GM12878 (cell line): ENCODE measurements around the gene SIGMAR1. TPM values are rescaled to one million over a fixed set of nuclear protein-coding genes. Genes with fewer than 3 reads are reported as not detected.

ENCODE experiments used
- ATF3 ChIP-seq: IDR thresholded peaks from 2 replicates; pipeline ENCODE4 v1.6.1; 2011; ENCODE audit warnings: low read depth, mild to moderate bottlenecking, low read length, moderate library complexity, borderline replicate concordance; ENCODE audit errors: extremely low read depth
- CTCF ChIP-seq, 3 experiments: IDR thresholded peaks in 2 of 3; conservative IDR thresholded peaks in 1 of 3; 2 replicates each; pipeline ENCODE4 v1.5.1; 2011; ENCODE audit warnings: low read depth in 3 of 3, low read length in 3 of 3, mild to moderate bottlenecking in 3 of 3, control low read depth in 2 of 3, moderate library complexity in 2 of 3, inconsistent platforms in 1 of 3, mixed read lengths in 1 of 3; ENCODE audit not compliant: control insufficient read depth in 2 of 3, insufficient read depth in 1 of 3; ENCODE audit errors: extremely low read depth in 1 of 3
- CUX1 ChIP-seq: IDR thresholded peaks from 2 replicates; pipeline ENCODE4 v1.6.1; 2012; ENCODE audit warnings: improper control_type of control experiment, low read depth, low read length; ENCODE audit not compliant: insufficient replicate concordance
- EP300 ChIP-seq, 2 experiments: fragments of 150-350 bp in 1 of 2; IDR thresholded peaks; 2 replicates each; pipeline ENCODE4 v1.6.1; 2011 to 2012; ENCODE audit warnings: low read depth in 2 of 2, low read length in 2 of 2, borderline replicate concordance in 1 of 2, improper control_type of control experiment in 1 of 2, inconsistent platforms in 1 of 2; ENCODE audit not compliant: control insufficient read depth in 1 of 2
- ZBED1 ChIP-seq: IDR thresholded peaks from 2 replicates; pipeline ENCODE4 v1.6.1; 2016; ENCODE audit warnings: borderline replicate concordance
- polyA plus RNA-seq, 11 experiments: library from polyadenylated mRNA; depleted of rRNA in 4 of 11; unstranded in 6 of 11; stranded (reverse) in 5 of 11; fragments of >200 nt; fragmentation: Nextera tagmentation in 4 of 11; fragmentation: Illumina TruSeq in 1 of 11; extraction: Ambion mirVana in 4 of 11; extraction: Trizol in 1 of 11; gene quantifications; 1 replicate in 1 of 11; 2 replicates in 10 of 11; pipeline versions ENCODE4 v1.2.1 to v1.2.3, GENCODE V29; 2011 to 2016; ENCODE audit warnings: inconsistent platforms in 2 of 11, missing spikeins in 2 of 11, low read depth in 1 of 11
- total RNA-seq, 4 experiments: library from RNA; depleted of rRNA in 3 of 4; stranded (reverse); fragments of >200 nt in 3 of 4; fragmentation: Illumina TruSeq in 1 of 4; extraction: Trizol in 1 of 4; gene quantifications; 2 replicates each; pipeline versions ENCODE4 v1.2.1 to v1.2.3, GENCODE V29; 2013 to 2021

Gene SIGMAR1
- total and polyA plus RNA-seq, 10 of the 15 experiments (the other 5 are each of a cell fraction or from before 2014, with no cell fraction given), result 7.1 to 133 (median 69.5) TPM

DNA sequence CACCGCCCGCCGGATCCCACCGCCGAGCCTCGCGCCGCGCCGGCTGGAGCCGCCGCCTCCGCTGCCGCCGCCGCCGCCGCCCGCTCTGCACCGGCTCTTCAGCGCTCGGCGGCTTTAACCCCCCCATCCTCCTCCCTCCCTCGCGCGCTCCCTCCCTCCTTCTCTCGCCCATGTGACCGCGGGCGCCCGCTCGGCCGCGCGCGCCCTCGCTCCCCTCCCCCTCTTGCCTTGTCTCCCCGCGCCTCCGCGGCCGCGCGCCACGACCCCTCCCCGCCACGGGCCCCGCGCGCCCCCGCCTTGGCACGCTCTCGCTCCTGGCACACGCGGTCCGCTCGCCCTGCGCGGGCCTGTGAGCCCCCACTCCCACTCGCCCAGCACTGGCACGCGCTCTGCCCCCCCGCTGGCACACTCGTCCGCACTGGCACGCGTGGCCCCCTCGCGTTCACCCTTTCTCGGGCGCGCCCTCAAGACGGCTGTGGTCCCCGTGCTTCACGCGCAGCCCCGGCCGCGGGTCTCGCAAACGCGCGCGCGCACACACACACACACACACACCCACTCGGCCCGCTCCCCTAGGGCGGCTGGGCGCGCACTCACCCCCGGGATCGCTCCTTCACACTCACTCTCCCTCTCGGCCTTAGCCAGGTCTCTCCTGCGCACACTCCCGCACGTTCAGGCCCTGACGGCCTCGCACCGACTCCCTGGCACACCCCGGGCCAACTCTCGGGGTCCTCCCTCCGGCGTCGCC is 47.8 kb downstream of the SIGMAR1 start, which contains the start of gene CNTFR (continued):
- no peak for TF ChIP-seq CTCF (IDR thresholded peaks at IDR 0.05 in 2 of 3, conservative IDR thresholded peaks at IDR 0.05 in 1 of 3; ENCODE audit: control insufficient read depth in 2 of 3, extremely low read depth in 1 of 3, insufficient read depth in 1 of 3, low read depth in 3 of 3, low read length in 3 of 3)
- TF ChIP-seq EP300 (IDR thresholded peaks at IDR 0.05; ENCODE audit: borderline replicate concordance in 1 of 2, control insufficient read depth in 1 of 2, low read depth in 2 of 2, low read length in 2 of 2), result no peak
- TF ChIP-seq CUX1, result no peak
- no peak for TF ChIP-seq ATF3
- no peak for TF ChIP-seq ZBED1
- TF ChIP-seq, all 136 proteins: peak for 0
